NCI-H2081 treated with DMSO at 0.1 percent for 48 hours (cell line): Measurements from ENCODE around the gene DPH3.

Experiments
- DNase-seq: peaks from one replicate; lab custom pipeline; 2025; lab: John Stamatoyannopoulos, UW

DPH3 gene

DNA sequence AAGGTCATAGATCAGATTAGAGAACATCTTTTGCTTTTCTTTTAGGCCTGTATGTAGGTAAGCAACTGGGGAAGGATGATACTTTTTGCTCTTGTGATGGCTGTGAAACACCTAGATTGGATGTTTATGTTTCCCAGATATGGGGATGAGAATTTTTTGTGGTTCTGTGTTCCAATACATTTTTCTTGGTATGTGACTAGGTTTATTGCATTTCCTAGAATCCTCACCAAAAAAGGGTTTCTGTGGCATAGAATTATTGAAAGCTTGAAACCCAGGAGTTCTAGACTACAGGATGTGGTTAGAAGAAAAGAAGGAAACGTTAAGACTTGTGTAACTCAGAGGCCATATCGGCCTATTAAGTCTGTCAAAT is 26.1 kb upstream of the DPH3 start:
- DNase-seq, result no peak

DNA sequence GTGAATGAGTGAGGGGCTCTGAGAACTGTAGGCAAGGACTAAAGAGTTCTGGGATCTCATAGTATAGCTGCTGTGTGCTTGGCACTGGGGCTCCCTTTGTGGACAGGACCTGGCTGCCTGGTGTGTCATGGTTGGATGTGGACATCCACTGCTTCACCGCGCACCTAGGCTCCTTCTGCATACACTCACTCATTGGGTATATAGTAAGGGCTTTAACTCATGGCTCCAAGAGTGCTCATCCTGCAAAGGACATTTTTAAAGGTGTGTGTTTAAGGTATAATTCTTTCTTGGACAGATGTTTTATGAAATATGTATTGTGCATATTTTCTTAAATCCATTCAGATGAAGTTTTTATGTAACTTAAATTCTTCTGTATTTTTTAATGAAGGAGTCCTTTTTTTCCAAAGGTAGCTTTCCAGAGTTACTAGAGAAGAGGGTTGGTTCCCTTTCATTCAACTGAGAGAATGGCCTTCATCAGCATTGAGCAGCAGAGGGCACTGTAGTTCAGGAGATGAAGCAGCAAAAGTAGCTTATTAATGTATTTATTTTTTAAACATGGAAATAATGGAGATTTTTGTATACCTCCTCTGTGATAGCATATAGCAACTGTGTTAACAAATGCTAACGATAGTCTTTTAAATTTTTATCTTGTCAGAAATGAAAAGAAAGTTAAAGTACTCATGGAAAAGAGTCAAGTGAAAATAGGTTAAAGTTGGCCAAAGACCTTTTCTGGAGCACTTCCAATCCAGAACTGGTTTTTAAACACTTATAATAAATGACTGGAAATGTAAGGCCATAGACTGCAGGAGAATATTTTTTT is 25.5 kb upstream of the DPH3 start:
- DNase-seq, result no peak

DNA sequence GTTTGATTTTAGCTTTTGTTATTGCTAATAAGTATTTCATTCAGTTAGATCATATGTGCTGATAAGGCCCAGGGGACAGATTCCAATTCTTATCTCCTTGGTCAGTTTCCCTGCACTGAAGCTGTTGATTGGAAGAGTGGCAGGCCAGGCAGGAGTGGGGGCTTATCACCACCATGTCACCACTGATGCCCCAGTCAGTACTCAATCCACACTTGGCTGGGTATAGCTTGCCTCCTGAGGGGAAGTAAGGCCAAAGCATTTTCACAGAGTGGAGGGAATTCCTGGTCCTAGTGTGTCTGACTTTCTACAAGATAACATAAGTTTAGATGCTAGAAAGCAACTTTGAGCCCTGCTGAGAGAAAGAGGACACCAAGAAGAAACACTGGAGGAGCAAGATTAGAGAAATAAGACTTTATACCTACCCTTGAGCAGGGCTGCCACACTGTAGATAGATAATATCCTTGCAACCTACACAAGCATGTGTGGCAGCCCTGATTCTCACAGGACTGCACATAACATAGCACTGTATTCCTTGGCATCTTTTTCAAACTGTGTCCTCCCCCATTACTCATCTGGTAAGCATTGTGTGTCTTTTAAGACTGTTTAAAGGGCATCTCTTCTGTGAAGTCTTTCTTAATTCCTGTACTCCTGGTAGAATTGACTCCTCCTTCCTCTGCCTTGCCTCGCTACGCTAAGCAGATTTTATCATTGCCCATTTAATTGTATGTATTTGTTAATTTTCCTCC is 24.6 kb upstream of the DPH3 start:
- no peak for DNase-seq

DNA sequence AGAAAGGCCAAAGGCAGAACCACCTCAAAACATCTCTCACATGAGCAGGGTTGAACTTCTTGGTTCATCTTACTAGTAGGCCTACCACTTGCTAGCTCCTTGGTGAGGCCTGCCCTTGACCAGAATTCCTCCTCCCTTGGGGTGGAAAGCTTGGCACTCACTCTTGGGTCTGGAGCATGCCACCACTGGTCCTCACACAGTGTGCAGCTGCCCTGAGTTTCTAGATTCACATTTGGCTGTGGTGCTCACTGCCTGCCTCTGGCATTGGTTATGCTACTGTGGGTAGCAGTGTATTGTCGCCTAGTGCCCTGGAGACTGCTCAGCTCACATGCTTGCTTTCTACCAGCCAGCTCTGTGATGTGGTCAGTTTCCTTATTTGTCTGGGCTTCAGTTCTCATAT is 23.9 kb upstream of the DPH3 start:
- DNase-seq, result no peak

DNA sequence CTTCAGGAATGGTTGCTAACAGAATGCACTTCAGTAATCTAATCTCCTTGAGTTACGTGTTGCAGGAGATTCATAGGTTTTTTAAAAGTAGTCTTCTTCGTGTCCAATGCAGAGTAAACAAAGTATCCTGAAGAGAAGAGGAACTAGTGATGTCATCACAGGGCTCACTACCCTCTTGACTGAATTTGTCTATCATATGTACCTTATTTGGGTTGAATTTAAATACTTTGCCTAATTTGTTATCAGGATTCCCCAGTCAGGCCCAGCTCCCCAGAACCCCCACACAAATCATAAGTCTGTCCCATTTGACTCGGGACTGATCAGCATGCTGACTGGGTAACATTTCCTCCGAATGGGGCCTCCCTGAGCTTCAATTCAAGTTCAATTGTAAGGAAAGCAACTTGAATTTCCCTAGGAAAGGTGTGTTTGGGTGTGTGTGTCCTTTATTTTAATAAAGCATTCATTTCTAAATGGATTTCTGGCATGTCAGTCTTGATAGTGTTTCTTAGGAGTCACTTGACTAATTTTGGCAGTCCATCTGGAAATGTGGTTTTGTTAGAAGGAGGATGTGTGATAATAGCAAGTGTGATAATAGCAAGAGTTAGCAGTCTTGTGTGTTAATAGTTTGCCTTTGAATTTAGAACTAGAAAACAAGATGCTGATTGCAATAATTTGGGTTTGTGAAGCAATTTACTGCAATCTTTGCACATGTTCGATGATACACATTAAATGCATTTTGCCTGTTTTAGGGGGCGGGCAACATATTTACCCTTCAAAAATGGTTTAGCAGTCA is 22.2 kb upstream of the DPH3 start:
- no peak for DNase-seq

DNA sequence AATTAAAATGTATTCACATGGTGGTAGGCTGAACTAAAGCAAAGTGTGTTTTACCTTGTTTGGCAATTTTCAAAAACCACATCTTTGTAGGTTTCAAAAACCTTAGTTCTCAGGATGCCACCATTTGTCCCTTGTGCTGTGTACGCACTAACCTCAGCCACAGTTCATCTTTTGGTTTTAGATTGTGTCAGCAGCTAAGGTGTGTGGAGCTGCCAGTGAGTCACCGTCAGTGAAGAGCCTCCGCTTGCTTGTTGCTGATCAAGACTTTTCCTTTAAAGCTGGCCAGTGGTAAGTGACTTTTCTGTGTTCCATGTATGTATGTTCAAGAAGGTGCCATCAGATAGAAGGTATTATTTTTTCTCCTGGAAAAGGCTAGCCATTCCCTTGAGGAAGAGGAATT is 21.4 kb upstream of the DPH3 start:
- DNase-seq, result no peak

DNA sequence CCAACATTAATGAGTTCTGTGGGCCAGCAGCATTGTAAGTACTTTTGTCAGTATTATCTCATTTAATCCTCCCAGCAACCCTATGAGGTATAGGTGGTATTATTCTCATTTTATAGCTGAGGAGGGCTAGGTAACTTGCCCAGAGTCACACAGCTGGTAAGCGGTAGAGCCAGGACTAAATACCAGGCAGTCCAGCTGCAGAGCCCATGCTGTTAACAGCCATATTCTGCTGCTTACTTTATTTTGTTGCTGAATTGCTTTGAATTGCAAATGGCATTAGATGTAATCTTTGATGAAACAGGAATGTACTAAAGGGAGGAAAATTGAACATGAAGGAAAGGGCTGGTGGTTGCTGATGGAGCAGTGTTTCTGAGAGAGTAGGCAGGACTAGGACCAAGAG is 19.9 kb upstream of the DPH3 start:
- no peak for DNase-seq

DNA sequence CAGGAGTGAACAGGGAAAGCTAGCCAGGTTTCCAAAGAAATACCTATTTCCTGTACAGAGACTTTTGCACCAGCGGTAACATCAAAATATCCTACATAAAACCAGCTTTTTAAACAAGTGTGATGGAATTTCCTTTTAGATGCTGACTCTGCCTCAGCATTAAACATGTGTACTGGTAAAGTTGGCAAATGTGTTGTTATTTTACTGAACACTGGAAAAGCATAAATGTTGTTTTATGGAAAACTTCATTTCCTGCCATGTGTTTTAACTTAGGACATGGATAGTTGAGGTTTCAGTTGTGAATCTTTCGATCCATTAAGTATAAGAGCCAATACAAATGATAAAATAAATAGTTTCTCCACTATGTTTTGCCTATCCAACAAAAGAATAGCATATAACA is 15.9 kb upstream of the DPH3 start:
- no peak for DNase-seq

DNA sequence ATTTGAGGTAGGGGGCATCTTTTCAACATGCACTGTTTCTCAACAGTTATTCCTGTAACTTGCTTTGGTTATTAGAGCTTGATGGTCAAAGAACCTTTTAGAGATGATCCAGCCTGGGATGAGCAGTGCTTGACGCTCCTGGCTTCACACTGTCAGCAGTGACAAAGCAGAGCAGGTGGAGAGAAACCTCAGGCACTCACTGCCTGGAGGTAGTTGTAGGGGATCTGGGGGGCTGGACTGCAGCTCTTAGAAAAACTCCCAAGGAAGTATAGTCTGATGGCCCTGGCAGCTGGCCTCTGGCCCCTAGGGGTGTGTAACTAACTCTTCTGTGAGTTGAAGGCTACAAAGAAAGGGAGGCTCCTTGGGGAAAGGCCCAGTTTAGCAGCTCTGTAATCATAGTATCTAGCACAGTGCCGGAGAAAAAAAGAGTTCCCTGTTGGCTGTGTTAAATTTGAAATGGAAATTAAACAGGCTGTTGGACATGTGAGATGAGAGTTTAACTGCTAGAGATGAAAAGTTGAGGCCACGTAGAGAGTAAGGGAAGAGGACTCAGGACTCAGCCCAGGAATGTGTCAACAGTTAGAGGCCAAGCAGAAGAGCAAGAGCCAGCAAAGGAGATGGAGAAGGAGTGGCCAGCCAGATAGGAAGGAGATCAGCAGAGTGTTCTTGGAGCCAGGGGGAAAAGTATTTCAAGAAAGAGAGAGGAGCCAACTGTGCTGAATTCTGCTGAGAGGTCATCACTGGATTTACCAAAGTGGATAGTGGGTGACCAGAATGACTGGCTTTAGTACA is 14.5 kb upstream of the DPH3 start:
- DNase-seq, result no peak

DNA sequence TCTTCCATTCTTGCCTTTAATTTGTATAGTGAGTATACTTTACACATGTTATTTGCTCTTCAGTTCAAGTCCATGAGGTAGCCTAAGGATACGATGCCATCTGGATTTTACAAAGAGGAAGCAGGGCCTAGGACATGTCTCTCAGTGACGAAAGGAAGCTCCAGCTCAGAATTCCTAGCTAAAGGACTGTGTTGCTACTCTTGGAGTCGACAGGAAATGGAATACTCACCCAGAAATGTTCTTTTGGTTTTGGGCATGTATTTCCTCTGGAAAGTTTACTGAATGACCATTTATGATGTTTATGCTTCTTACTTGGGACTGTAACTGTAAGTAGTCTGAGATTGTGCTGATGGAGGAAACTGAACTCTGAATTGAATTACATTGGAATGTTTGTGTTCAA is 12.7 kb upstream of the DPH3 start:
- no peak for DNase-seq

DNA sequence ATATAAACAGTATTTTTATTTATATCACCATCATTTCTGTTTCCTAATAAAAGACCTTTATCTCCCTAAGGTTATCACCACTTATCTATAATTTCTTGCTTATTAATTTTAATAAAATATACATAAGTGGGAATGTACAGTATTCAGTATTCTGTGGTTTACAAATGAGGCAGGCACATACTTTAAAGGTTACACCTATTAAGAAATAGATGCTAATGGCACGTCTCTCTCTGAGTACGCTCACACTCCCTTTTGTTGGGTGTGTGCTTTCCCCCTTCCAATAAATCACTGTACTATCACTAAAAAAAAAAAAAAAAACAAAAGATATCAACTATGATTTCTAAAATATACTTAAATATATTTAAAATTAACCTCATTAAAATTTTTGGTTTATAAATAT is 9.1 kb upstream of the DPH3 start:
- no peak for DNase-seq

DNA sequence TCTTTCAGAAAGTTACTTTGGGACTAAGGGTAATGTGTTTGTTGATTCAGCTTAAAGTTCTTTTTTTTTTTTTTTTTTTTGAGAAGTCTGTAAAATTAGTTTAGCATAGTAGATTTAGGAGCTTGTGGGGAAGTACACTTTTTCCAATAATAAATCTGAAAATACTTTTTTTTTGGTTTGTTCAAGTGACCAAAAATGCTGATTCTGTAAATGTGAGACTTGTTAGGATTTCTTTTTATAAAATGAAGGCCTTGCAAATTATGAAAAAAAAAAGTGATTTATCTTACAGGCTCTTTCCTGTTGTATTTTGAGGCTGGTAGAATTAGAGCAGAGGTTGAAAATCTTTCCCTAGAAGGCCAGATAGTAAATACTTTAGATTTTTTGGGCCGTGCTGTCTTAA is 7.8 kb upstream of the DPH3 start:
- no peak for DNase-seq

DNA sequence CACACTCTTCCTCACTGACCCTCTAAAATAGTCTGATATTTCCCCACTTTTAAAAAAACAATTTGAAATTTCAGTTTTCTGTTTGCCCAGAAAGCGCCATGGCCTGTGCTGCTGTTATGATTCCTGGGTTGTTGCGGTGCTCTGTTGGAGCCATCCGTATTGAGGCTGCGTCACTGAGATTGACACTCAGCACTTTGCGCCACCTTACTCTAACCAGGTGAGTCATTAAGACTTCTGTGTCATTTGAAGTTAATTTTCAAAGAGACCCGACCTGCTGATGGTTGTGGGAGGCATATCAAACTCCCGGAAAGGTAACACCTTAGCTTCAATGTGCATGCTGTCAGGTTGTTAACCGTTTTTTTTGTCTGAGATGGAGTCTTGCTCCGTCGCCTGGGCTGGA is 6.1 kb upstream of the DPH3 start:
- no peak for DNase-seq

DNA sequence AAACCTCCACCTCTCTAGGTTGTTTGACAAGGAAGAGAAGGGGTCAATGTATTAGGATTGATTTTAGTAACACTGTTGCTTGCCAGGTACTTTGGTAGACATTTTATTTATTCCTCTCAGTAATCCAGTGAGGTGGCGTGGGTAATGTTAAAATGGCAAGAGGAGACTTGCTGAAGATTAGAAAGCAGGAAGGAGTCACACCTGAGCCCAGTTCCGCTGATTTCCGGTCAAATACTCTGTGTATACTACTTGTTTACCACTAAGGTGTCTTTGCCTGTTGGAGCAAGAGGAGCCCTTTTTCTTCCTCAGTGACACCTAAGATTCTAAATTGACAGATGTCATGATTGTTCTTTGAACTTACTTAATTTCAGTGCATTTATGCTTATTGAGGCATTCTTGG is 2.0 kb upstream of the DPH3 start:
- no peak for DNase-seq

DNA sequence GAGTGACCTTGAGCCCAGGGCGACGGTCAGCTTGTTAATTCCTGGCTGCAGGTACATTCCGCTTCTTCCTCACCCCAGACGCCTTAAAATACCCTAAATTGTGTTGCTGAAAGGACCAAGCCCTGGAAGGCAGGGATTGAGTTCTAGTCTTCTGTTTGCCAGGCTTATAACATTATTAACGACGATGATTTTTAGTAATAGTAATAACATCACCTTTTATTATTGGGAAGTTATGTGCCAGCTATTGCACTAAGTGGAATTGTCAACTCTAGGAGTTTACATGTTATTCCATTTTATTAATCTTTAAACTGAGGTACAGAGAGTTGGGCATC is 678 bp upstream of the DPH3 start:
- DNase-seq, result no peak

DNA sequence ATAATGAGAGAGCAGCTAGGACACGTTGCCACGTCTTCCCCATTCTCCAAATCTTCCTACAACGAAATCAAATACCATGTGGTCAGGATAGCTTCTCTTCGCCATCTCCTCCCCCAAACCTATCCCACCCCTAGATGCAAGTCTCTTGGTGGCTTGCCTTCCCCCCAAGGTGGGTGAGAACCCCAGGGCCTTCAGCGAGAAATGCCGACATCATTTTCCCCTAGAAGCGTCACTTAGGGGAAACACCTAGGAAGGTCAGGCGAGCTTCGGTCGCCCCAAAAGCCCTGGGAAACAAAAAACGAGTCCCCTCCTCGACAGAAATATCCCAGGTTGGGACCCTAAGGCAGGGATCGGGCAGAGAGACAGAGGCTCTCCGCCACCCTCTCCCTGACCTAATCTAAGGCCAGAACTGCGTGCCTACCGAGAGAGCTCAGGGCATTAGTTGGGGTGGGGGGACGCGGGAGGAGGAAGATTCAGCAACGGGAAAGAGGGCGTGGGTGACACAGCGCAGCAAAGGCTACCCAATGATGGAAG is 502 bp downstream of the DPH3 start:
- DNase-seq, result no peak

DNA sequence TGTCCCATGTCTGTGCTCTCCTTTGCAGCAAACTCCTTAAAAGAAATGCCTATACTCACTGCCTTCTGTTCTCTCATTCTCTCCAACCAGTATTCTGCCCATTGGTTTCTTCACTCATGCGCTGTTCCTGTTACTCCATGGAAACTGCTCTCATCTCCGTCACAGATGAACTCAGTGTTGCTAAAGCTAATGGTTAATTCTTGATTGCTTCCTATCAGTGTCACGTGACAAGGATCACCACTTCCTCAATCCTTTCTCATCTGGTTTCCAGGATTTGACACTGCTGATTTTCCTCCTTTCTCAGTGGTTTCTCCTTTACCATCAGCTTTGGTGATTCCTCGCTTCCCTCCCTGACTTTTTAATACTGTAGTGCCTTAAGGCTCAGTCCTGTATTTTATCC is 2.6 kb downstream of the DPH3 start:
- no peak for DNase-seq

DNA sequence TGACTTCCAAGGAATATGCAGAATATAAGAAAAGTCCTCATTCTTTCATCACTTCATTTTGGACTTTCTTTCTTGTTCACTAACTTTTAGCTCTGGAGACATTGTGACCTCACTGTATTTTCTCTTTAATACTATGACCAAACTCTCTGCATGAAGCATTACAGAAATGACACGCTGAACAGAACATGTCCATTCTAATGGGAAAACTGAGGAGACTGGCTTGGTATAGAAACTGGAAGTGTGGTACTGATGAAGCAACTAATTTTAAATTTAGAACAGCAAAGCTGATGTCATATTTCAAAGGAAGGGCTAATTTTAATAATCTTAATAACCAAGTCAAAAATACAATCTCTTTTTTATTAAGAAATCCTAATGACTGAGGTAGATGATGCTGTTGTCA is 4.7 kb downstream of the DPH3 start:
- no peak for DNase-seq

DNA sequence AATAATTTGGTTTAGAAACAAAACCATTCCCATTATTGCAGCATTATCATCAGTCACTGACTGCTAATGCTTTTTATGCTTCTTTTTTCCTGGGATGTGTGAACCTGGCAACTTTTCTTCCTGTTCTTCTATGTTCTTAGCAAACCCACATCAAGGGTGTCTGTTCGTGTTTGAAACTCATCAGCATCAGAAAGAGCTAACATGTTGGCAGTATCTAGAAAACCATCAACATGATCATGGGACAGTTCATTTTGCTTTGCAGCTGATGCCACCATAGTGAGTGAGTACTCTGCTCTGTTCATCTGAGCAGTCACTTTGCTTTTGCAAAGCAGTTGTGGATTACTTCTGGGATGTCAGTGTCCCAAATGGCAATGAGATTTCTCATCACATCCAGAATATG is 5.9 kb downstream of the DPH3 start:
- DNase-seq, result no peak

DNA sequence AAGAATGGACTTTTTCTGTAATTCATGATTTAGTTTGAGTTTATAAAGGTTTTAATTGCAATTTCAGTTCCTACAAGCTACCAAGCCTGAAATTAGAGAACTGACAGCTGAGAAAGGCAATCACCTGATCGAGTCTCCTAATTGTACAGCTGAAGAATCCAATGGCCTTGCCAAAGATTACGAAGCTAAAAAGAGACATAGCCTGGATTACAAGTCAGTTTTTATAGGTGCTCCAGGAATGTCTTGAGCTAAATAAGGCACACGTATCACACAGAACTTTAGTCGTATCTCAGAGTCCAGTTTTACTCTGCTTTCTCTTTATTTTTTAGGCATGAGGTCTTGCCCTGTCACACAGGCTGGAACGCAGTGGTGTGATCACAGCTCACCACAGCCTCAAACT is 6.6 kb downstream of the DPH3 start:
- DNase-seq, result no peak

DNA sequence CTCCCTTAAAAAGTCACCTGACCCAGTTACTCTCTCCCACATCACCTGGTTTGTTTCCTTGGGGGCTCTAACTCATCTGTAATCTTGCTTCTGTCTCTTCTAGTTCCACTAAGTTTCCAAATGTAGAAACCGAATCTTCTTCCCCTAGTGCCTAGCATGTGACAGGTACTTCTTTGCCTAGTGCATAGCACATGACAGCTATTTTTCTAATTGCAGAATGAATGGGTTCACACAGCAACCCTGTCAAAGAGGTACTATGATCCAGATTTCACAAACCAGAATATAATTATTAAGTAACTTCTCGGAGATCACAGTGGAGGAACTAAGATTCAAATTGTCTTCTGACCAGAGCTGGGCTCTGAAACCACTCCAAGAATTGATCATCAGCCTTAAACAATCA is 7.4 kb downstream of the DPH3 start:
- DNase-seq, result no peak

DNA sequence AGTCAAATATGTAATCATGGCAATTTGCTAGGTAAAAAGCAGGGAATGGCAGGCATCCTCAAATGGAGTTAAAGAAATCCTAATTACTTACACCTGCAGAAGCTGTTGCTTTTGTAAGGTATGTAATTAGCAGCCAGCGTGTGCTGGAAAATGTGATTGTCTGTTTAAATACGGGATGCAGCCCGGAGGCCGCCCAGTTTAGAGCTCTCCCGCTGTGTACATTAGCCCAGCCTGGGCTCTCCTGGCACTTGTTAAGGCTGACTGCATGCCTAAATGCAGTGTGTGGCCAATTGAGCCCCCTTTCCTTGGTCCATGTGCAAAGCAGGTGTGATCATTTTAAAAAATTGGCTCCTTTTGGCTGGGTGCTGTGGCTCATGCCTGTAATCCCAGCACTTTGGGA is 9.0 kb downstream of the DPH3 start:
- peak; percentile 87 for DNase-seq
